K562 (cell line): ENCODE data around the gene FXYD3. TPM values are rescaled to one million over a fixed set of nuclear protein-coding genes. Genes with fewer than 3 reads are reported as not detected.

ENCODE experiments used
- BRD9 ChIP-seq: fragments of 450-650 bp; IDR thresholded peaks from 2 replicates; pipeline ENCODE4 v1.6.1; 2018; ENCODE audit warnings: low read depth; ENCODE audit not compliant: partially characterized antibody
- ETV1 ChIP-seq: fragments of 450-650 bp; conservative IDR thresholded peaks from 2 replicates; pipeline ENCODE4 v1.6.1; 2016; ENCODE audit warnings: missing genetic modification characterization, control low read depth, low read depth, missing compliant biosample characterization
- FOXK2 ChIP-seq, 2 experiments: fragments of 450-650 bp; IDR thresholded peaks in 1 of 2; conservative IDR thresholded peaks in 1 of 2; 2 replicates each; pipeline ENCODE4 v1.6.1; 2016; ENCODE audit warnings: low read depth in 2 of 2, mild to moderate bottlenecking in 1 of 2
- GABPB1 ChIP-seq: sonication (generic); formaldehyde crosslinking; IDR thresholded peaks from 2 replicates; pipeline ENCODE4 v1.8.0; 2022; ENCODE audit warnings: mild to moderate bottlenecking, missing genetic modification reagents
- GABPB2 ChIP-seq: fragments of 250-450 bp; sonication (Bioruptor Pico); conservative IDR thresholded peaks from 2 replicates; pipeline ENCODE4 v1.5.1; 2021; ENCODE audit warnings: mild to moderate bottlenecking
- GATAD2B ChIP-seq: fragments of 450-650 bp; IDR thresholded peaks from 2 replicates; pipeline ENCODE4 v1.6.1; 2017; ENCODE audit warnings: mild to moderate bottlenecking, borderline replicate concordance
- HSF4 ChIP-seq: fragments of 250-450 bp; sonication (Bioruptor Pico); IDR thresholded peaks from 2 replicates; pipeline ENCODE4 v2.1.2; 2022; ENCODE audit warnings: mild to moderate bottlenecking, moderate library complexity, borderline replicate concordance
- LEF1 ChIP-seq: fragments of 450-650 bp; IDR thresholded peaks from 2 replicates; pipeline ENCODE4 v1.6.1; 2016; ENCODE audit warnings: mild to moderate bottlenecking
- PHB ChIP-seq: fragments of 250-450 bp; sonication (Bioruptor Pico); IDR thresholded peaks from 2 replicates; pipeline ENCODE4 v1.5.0; 2021
- RBM15 ChIP-seq: fragments of 200-400 bp; formaldehyde crosslinking; IDR thresholded peaks from 2 replicates; pipeline ENCODE4 v1.6.1; 2018; ENCODE audit warnings: mild to moderate bottlenecking, low read length, moderate library complexity; ENCODE audit not compliant: insufficient read depth
- RBM17 ChIP-seq: fragments of 200-400 bp; formaldehyde crosslinking; IDR thresholded peaks from 2 replicates; pipeline ENCODE4 v1.6.1; 2017; ENCODE audit warnings: low read depth, mild to moderate bottlenecking, low read length, borderline replicate concordance
- TAF15 ChIP-seq: fragments of 200-400 bp; formaldehyde crosslinking; IDR thresholded peaks from 2 replicates; pipeline ENCODE4 v1.6.1; 2017; ENCODE audit warnings: mild to moderate bottlenecking, low read depth, low read length, moderate library complexity
- TEAD1 ChIP-seq, 2 experiments: fragments of 450-650 bp in 1 of 2; sonication (generic) in 1 of 2; formaldehyde crosslinking; IDR thresholded peaks; 2 replicates each; pipeline versions ENCODE4 v1.4.0 to v1.8.0; 2020 to 2022; ENCODE audit warnings: mild to moderate bottlenecking in 2 of 2, missing genetic modification reagents in 1 of 2
- U2AF1 ChIP-seq: fragments of 200-400 bp; formaldehyde crosslinking; optimal IDR thresholded peaks from 2 replicates; pipeline ENCODE3; 2017; ENCODE audit warnings: mild to moderate bottlenecking, low read depth, low read length, moderate library complexity
- ZBTB8A ChIP-seq: fragments of 450-650 bp; IDR thresholded peaks from 2 replicates; pipeline ENCODE4 v1.6.1; 2018; ENCODE audit warnings: mild to moderate bottlenecking, moderate library complexity; ENCODE audit not compliant: partially characterized antibody
- ZFX ChIP-seq: sonication (generic); formaldehyde crosslinking; IDR thresholded peaks from 2 replicates; pipeline ENCODE4 v1.8.0; 2022; ENCODE audit warnings: mild to moderate bottlenecking, missing genetic modification reagents, moderate library complexity
- ZKSCAN1 ChIP-seq: fragments of 150-350 bp; IDR thresholded peaks from 2 replicates; pipeline ENCODE4 v1.6.1; 2016; ENCODE audit warnings: low read depth, low read length
- ZNF232 ChIP-seq: sonication (generic); formaldehyde crosslinking; IDR thresholded peaks from 2 replicates; pipeline ENCODE4 v1.8.0; 2022; ENCODE audit warnings: mild to moderate bottlenecking, missing genetic modification reagents
- ZNF3 ChIP-seq: fragments of 250-450 bp; sonication (Bioruptor Pico); IDR thresholded peaks from 2 replicates; pipeline ENCODE4 v1.5.0; 2021; ENCODE audit warnings: mild to moderate bottlenecking, moderate library complexity
- ZNF444 ChIP-seq: fragments of 250-450 bp; sonication (Bioruptor Pico); IDR thresholded peaks from 2 replicates; pipeline ENCODE4 v1.4.0; 2020; ENCODE audit warnings: mild to moderate bottlenecking, moderate library complexity
- ZNF696 ChIP-seq: fragments of 250-450 bp; sonication (Bioruptor Pico); conservative IDR thresholded peaks from 2 replicates; pipeline ENCODE4 v1.4.0; 2020; ENCODE audit warnings: mild to moderate bottlenecking, moderate library complexity
- ZNF76 ChIP-seq: fragments of 250-450 bp; sonication (Bioruptor Pico); IDR thresholded peaks from 2 replicates; pipeline ENCODE4 v1.4.0; 2020; ENCODE audit warnings: mild to moderate bottlenecking, moderate library complexity, borderline replicate concordance
- polyA plus RNA-seq, 8 experiments: library from polyadenylated mRNA; depleted of rRNA in 4 of 8; stranded (reverse) in 5 of 8; unstranded in 3 of 8; fragments of >200 nt; fragmentation: Nextera tagmentation in 2 of 8; fragmentation: Illumina TruSeq in 1 of 8; extraction: Ambion mirVana in 2 of 8; extraction: Trizol in 1 of 8; gene quantifications; 2 replicates each; pipeline versions ENCODE4 v1.2.1 to v1.2.3, GENCODE V29; 2011 to 2014; ENCODE audit warnings: inconsistent platforms in 1 of 8, missing spikeins in 1 of 8
- total RNA-seq, 7 experiments: library from RNA; depleted of rRNA in 6 of 7; stranded (reverse); fragments of >200 nt in 6 of 7; fragmentation: Illumina TruSeq in 2 of 7; extraction: Trizol in 2 of 7; gene quantifications; 2 replicates each; pipeline versions ENCODE4 v1.2.1 to v1.2.3, GENCODE V29; 2011 to 2021; ENCODE audit warnings: low replicate concordance in 1 of 7
- TF ChIP-seq, protein P1 (sequence below): fragments of 250-450 bp; sonication (Bioruptor Pico); IDR thresholded peaks from 2 replicates; pipeline ENCODE4 v1.8.0; 2022; ENCODE audit warnings: moderate library complexity, mild to moderate bottlenecking, inconsistent platforms
- TF ChIP-seq, protein P2 (sequence below): fragments of 450-650 bp; IDR thresholded peaks from 2 replicates; pipeline ENCODE4 v1.6.1; 2016; ENCODE audit warnings: low read depth, mild to moderate bottlenecking, moderate library complexity
- TF ChIP-seq, protein P3 (sequence below), 3 experiments: fragments of 200-800 bp in 1 of 3; sonication (Bioruptor generic) in 1 of 3; sonication (generic) in 1 of 3; formaldehyde crosslinking in 1 of 3; IDR thresholded peaks; 2 replicates each; pipeline versions ENCODE4 v1.6.1 to v1.8.0; 2016 to 2022; ENCODE audit warnings: mild to moderate bottlenecking in 2 of 3, missing compliant biosample characterization in 2 of 3, missing genetic modification characterization in 2 of 3, missing genetic modification reagents in 1 of 3

FXYD3 gene
- total and polyA plus RNA-seq, 9 of the 15 experiments (the other 6 are each of a cell fraction or from before 2014, with no cell fraction given): 0.24 TPM; not detected in 8

DNA sequence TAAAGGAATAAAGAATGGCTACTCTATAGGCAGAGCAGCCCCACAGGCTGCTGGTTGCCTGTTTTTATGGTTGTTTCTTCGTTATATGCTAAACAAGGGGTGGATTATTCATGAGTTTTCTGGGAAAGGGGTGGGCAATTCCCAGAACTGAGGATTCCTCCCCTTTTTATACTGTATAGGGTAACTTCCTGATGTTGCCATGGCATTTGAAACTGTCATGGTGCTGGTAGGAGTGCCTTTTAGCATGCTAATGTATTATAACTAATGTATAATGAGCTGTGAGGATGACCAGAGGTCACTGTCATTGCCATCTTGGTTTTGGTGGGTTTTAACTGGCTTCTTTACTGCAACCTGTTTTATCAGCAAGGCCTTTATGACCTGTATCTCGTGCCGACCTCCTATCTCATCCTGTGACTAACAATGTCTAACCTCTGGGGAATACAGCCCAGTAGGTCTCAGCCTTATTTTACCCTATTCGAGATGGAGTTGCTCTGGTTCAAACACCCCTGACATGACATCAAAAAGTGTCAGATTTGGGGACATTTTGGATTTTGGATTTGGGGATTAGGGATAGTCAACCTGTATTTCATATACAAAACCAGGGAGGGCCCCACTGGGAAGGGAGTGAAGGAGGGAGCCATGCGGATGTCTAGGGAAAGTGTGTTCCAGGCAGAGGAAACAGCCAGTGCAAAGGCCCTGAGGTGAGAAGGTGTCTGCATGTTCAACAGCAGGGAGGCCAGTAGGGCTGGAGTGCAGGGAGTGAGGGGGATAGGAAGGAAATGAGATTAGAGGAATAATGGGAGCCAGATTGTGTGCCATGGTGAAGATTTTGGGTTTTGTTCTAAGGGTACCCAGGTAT is 49.8 kb downstream of the FXYD3 start (continued):
- no peak for TF ChIP-seq ZBTB8A
- TF ChIP-seq, protein P1, sequence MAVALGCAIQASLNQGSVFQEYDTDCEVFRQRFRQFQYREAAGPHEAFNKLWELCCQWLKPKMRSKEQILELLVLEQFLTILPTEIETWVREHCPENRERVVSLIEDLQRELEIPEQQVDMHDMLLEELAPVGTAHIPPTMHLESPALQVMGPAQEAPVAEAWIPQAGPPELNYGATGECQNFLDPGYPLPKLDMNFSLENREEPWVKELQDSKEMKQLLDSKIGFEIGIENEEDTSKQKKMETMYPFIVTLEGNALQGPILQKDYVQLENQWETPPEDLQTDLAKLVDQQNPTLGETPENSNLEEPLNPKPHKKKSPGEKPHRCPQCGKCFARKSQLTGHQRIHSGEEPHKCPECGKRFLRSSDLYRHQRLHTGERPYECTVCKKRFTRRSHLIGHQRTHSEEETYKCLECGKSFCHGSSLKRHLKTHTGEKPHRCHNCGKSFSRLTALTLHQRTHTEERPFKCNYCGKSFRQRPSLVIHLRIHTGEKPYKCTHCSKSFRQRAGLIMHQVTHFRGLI (CRISPR knock-in tag): peak; percentile 90
- no peak for TF ChIP-seq PHB (CRISPR knock-in tag)
- TF ChIP-seq LEF1: no peak
- TF ChIP-seq TEAD1 (CRISPR knock-in tag; IDR thresholded peaks at IDR 0.05): peak in 1 of 2 experiments; percentile 86; a peak in 2 of 4 replicates
- TF ChIP-seq RBM15: no peak
- peak; percentile 94 for TF ChIP-seq ZNF76 (CRISPR knock-in tag)
- TF ChIP-seq, protein P2, sequence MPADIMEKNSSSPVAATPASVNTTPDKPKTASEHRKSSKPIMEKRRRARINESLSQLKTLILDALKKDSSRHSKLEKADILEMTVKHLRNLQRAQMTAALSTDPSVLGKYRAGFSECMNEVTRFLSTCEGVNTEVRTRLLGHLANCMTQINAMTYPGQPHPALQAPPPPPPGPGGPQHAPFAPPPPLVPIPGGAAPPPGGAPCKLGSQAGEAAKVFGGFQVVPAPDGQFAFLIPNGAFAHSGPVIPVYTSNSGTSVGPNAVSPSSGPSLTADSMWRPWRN: no peak
- no peak for TF ChIP-seq GATAD2B
- peak; percentile 36; the same call in 1 of the 2 replicates for TF ChIP-seq ETV1 (tag)
- peak; percentile 86 for TF ChIP-seq ZNF696
- peak; percentile 93 for TF ChIP-seq HSF4
- TF ChIP-seq, protein P3, sequence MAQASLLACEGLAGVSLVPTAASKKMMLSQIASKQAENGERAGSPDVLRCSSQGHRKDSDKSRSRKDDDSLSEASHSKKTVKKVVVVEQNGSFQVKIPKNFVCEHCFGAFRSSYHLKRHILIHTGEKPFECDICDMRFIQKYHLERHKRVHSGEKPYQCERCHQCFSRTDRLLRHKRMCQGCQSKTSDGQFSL (CRISPR knock-in tag; IDR thresholded peaks at IDR 0.05): no peak
- TF ChIP-seq, protein P3 (tag; IDR thresholded peaks at IDR 0.05): peak in 1 of 2 experiments; percentile 95; a peak in 2 of 4 replicates
- TF ChIP-seq RBM17: no peak
- TF ChIP-seq TAF15: no peak
- peak in 1 of 2 experiments; percentile 33; a peak in 2 of 4 replicates for TF ChIP-seq FOXK2 (conservative IDR thresholded peaks at IDR 0.05 in 1 of 2, IDR thresholded peaks at IDR 0.05 in 1 of 2; ENCODE audit: low read depth in 2 of 2)
- TF ChIP-seq GABPB2 (CRISPR knock-in tag): no peak
- TF ChIP-seq ZNF3 (CRISPR knock-in tag): peak; percentile 91
- TF ChIP-seq ZFX (CRISPR knock-in tag): 0 out of 2 replicates have a peak, but pooled peaks have one; percentile 25
- TF ChIP-seq ZNF232 (CRISPR knock-in tag): no peak
- TF ChIP-seq ZNF444 (CRISPR knock-in tag): peak; percentile 84
- peak; percentile 42 for TF ChIP-seq BRD9
- no peak for TF ChIP-seq GABPB1
- TF ChIP-seq U2AF1: no peak
- TF ChIP-seq ZKSCAN1: no peak
